ENCODE data around the gene SAMD10. TPM values are rescaled to one million over a fixed set of nuclear protein-coding genes. Genes with fewer than 3 reads are reported as not detected.

The SAMD10 gene
- total RNA-seq, 1 donor from 2014 or later = 9.5 TPM

GRCh38 chr20:63968136-63968927 lies 11.1 kb downstream of the SAMD10 start:
- no peak for TF ChIP-seq CTCF (conservative IDR thresholded peaks at IDR 0.05; ENCODE audit: low read depth, low read length)
- no peak for DNase-seq (ENCODE audit: low read depth)
- peak overlapping the region; percentile 72 for H3K4me3 ChIP-seq (ENCODE audit: low read depth, low read length)

GRCh38 chr20:63967330-63968135 lies 11.9 kb downstream of the SAMD10 start:
- TF ChIP-seq CTCF (conservative IDR thresholded peaks at IDR 0.05; ENCODE audit: low read depth, low read length) = no peak
- H3K4me3 ChIP-seq (ENCODE audit: low read depth, low read length) = no peak overlapping the region
- no peak for DNase-seq (ENCODE audit: low read depth)

GRCh38 chr20:63966944-63967322 lies 12.5 kb downstream of the SAMD10 start:
- no peak for DNase-seq (ENCODE audit: low read depth)
- no peak overlapping the region for H3K4me3 ChIP-seq (ENCODE audit: low read depth, low read length)
- no peak for TF ChIP-seq CTCF (conservative IDR thresholded peaks at IDR 0.05; ENCODE audit: low read depth, low read length)

GRCh38 chr20:63966172-63966943 lies 13.1 kb downstream of the SAMD10 start:
- DNase-seq (ENCODE audit: low read depth) = no peak
- H3K4me3 ChIP-seq (ENCODE audit: low read depth, low read length) = no peak overlapping the region
- TF ChIP-seq CTCF (conservative IDR thresholded peaks at IDR 0.05; ENCODE audit: low read depth, low read length) = no peak

GRCh38 chr20:63964412-63964811 lies 15.0 kb downstream of the SAMD10 start:
- no peak for DNase-seq (ENCODE audit: low read depth)
- no peak overlapping the region for H3K4me3 ChIP-seq (ENCODE audit: low read depth, low read length)
- no peak for TF ChIP-seq CTCF (conservative IDR thresholded peaks at IDR 0.05; ENCODE audit: low read depth, low read length)

- no peak overlapping the region for H3K4me3 ChIP-seq (ENCODE audit: low read depth, low read length)
- no peak for TF ChIP-seq CTCF (conservative IDR thresholded peaks at IDR 0.05; ENCODE audit: low read depth, low read length)
- no peak for DNase-seq (ENCODE audit: low read depth)
Measured at GRCh38 chr20:63963784-63964301, 15.6 kb downstream of the SAMD10 start.
